HEK293 (cell line): ENCODE results near the gene MMP12.

Experiments used
- CTCF ChIA-PET: fragments of 350-600 bp; formaldehyde crosslinking; extraction: SDS; loops from one replicate; lab custom pipeline; 2021; ENCODE audit warnings: antibody characterized with exemption; lab: Yijun Ruan, JAX
- POLR2A ChIA-PET: fragments of 300-600 bp; formaldehyde crosslinking; extraction: SDS; loops from one replicate; lab custom pipeline; 2020; ENCODE audit warnings: antibody characterized with exemption, inconsistent platforms; lab: Yijun Ruan, JAX
- H3K27ac ChIP-seq: fragments of 200-500 bp; sonication (Bioruptor generic); 2 replicates; pipeline ENCODE4 v1.5.1; 2014; ENCODE audit warnings: low read depth, low read length, control low read depth, inconsistent platforms; ENCODE audit errors: extremely low read depth
- H3K36me3 ChIP-seq, 2 experiments: fragments of 200-500 bp in 1 of 2; sonication (Bioruptor generic) in 1 of 2; 1 replicate in 1 of 2; 2 replicates in 1 of 2; pipeline ENCODE4 v1.5.1; 2014 to 2017; ENCODE audit warnings: inconsistent platforms in 2 of 2, low read length in 2 of 2; ENCODE audit not compliant: control insufficient read depth in 2 of 2, insufficient read depth in 1 of 2
- H3K4me1 ChIP-seq: fragments of 200-500 bp; sonication (Bioruptor generic); 2 replicates; pipeline ENCODE4 v1.5.1; 2014; ENCODE audit warnings: mild to moderate bottlenecking, low read length, inconsistent platforms; ENCODE audit not compliant: control insufficient read depth, insufficient read depth
- H3K4me3 ChIP-seq: 2 replicates; pipeline ENCODE4 v1.5.1; 2011; ENCODE audit warnings: low read depth, mild to moderate bottlenecking, control low read depth, low read length, moderate library complexity
- H3K9me3 ChIP-seq: fragments of 200-500 bp; sonication (Bioruptor generic); 2 replicates; pipeline ENCODE4 v1.5.1; 2014; ENCODE audit warnings: low read depth, low read length, inconsistent platforms; ENCODE audit not compliant: control insufficient read depth, insufficient read depth
- BCL11B ChIP-seq: fragments of 450-650 bp; formaldehyde crosslinking; IDR thresholded peaks from 2 replicates; pipeline ENCODE4 v1.5.1; 2016; ENCODE audit warnings: low read depth, missing biosample characterization, missing genetic modification characterization
- GFI1B ChIP-seq: fragments of 450-650 bp; formaldehyde crosslinking; IDR thresholded peaks from 2 replicates; pipeline ENCODE4 v1.5.1; 2016; ENCODE audit warnings: missing biosample characterization, missing genetic modification characterization
- HOXD13 ChIP-seq: sonication (generic); formaldehyde crosslinking; IDR thresholded peaks from 2 replicates; pipeline ENCODE4 v1.8.0; 2022; ENCODE audit warnings: missing genetic modification reagents, borderline replicate concordance
- SP3 ChIP-seq: fragments of 450-650 bp; formaldehyde crosslinking; IDR thresholded peaks from 2 replicates; pipeline ENCODE4 v1.5.1; 2016; ENCODE audit warnings: missing biosample characterization, missing genetic modification characterization
- ZNF146 ChIP-seq: fragments of 450-650 bp; formaldehyde crosslinking; IDR thresholded peaks from 2 replicates; pipeline ENCODE4 v1.5.1; 2016; ENCODE audit warnings: missing biosample characterization, missing genetic modification characterization
- ZNF214 ChIP-seq: fragments of 450-650 bp; formaldehyde crosslinking; IDR thresholded peaks from 2 replicates; pipeline ENCODE4 v1.5.1; 2017; ENCODE audit warnings: missing biosample characterization, mild to moderate bottlenecking, missing genetic modification characterization, borderline replicate concordance
- ZNF24 ChIP-seq: fragments of 450-650 bp; formaldehyde crosslinking; IDR thresholded peaks from 2 replicates; pipeline ENCODE4 v1.5.1; 2016; ENCODE audit warnings: missing biosample characterization, missing genetic modification characterization
- ZNF292 ChIP-seq: fragments of 450-650 bp; formaldehyde crosslinking; IDR thresholded peaks from 2 replicates; pipeline ENCODE4 v1.5.1; 2016; ENCODE audit warnings: low read depth, missing biosample characterization, missing genetic modification characterization, borderline replicate concordance
- ZNF433 ChIP-seq: fragments of 450-650 bp; formaldehyde crosslinking; IDR thresholded peaks from 2 replicates; pipeline ENCODE4 v1.5.1; 2016; ENCODE audit warnings: missing biosample characterization, missing genetic modification characterization, low read depth
- ZNF600 ChIP-seq: fragments of 450-650 bp; formaldehyde crosslinking; IDR thresholded peaks from 2 replicates; pipeline ENCODE4 v1.5.1; 2016; ENCODE audit warnings: missing biosample characterization, missing genetic modification characterization
- ZNF623 ChIP-seq: fragments of 450-650 bp; formaldehyde crosslinking; IDR thresholded peaks from 2 replicates; pipeline ENCODE4 v1.5.1; 2016; ENCODE audit warnings: missing biosample characterization, missing genetic modification characterization
- ZNF670 ChIP-seq: fragments of 450-650 bp; formaldehyde crosslinking; IDR thresholded peaks from 2 replicates; pipeline ENCODE4 v1.5.1; 2016; ENCODE audit warnings: missing biosample characterization, missing genetic modification characterization, low read depth
- ZSCAN16 ChIP-seq: fragments of 450-650 bp; formaldehyde crosslinking; IDR thresholded peaks from 2 replicates; pipeline ENCODE4 v1.5.1; 2016; ENCODE audit warnings: missing biosample characterization, missing genetic modification characterization
- TF ChIP-seq, protein P1 (sequence below): fragments of 450-650 bp; formaldehyde crosslinking; IDR thresholded peaks from 2 replicates; pipeline ENCODE4 v1.5.1; 2016; ENCODE audit warnings: missing biosample characterization, missing genetic modification characterization
- TF ChIP-seq, protein P2 (sequence below): fragments of 450-650 bp; formaldehyde crosslinking; IDR thresholded peaks from 2 replicates; pipeline ENCODE4 v1.5.1; 2016; ENCODE audit warnings: missing biosample characterization, missing genetic modification characterization
- TF ChIP-seq, protein P3 (sequence below): fragments of 450-650 bp; formaldehyde crosslinking; IDR thresholded peaks from 2 replicates; pipeline ENCODE4 v1.5.1; 2016; ENCODE audit warnings: missing biosample characterization, missing genetic modification characterization
- TF ChIP-seq, protein P4 (sequence below): sonication (generic); formaldehyde crosslinking; IDR thresholded peaks from 2 replicates; pipeline ENCODE4 v1.8.1; 2022; ENCODE audit warnings: mild to moderate bottlenecking, moderate library complexity, missing genetic modification reagents
- TF ChIP-seq, protein P5 (sequence below): fragments of 450-650 bp; formaldehyde crosslinking; IDR thresholded peaks from 2 replicates; pipeline ENCODE4 v1.5.1; 2016; ENCODE audit warnings: missing biosample characterization, missing genetic modification characterization
- TF ChIP-seq, protein P6 (sequence below): fragments of 450-650 bp; formaldehyde crosslinking; IDR thresholded peaks from 2 replicates; pipeline ENCODE4 v1.5.1; 2016; ENCODE audit warnings: missing biosample characterization, missing genetic modification characterization

The MMP12 gene

DNA sequence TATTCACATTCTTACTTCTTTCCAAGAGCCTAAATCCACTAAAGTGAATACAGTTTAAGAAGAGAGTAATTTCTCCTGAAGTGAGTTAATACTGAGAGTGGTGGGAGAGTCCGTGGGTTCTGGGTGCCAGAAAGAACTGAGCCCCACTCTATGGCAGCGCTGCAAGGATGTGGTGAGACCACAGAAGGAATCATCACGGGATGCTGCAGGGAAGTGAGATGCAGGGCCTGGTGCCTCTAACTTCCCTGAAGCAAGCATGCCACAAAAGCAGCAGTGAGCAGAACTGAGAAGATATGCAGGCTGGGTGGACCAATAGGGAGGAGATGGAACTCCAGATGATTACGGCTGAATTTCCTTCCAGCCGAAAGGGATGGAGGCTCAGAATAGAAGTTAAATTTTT, 5.0 kb upstream of the MMP12 start (continued):
- TF ChIP-seq, protein P1, sequence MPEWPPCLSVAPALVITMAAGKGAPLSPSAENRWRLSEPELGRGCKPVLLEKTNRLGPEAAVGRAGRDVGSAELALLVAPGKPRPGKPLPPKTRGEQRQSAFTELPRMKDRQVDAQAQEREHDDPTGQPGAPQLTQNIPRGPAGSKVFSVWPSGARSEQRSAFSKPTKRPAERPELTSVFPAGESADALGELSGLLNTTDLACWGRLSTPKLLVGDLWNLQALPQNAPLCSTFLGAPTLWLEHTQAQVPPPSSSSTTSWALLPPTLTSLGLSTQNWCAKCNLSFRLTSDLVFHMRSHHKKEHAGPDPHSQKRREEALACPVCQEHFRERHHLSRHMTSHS (tag by site-specific recombination) = no peak
- no peak for TF ChIP-seq ZNF146
- TF ChIP-seq ZNF623 (tag by site-specific recombination) = no peak
- TF ChIP-seq, protein P2, sequence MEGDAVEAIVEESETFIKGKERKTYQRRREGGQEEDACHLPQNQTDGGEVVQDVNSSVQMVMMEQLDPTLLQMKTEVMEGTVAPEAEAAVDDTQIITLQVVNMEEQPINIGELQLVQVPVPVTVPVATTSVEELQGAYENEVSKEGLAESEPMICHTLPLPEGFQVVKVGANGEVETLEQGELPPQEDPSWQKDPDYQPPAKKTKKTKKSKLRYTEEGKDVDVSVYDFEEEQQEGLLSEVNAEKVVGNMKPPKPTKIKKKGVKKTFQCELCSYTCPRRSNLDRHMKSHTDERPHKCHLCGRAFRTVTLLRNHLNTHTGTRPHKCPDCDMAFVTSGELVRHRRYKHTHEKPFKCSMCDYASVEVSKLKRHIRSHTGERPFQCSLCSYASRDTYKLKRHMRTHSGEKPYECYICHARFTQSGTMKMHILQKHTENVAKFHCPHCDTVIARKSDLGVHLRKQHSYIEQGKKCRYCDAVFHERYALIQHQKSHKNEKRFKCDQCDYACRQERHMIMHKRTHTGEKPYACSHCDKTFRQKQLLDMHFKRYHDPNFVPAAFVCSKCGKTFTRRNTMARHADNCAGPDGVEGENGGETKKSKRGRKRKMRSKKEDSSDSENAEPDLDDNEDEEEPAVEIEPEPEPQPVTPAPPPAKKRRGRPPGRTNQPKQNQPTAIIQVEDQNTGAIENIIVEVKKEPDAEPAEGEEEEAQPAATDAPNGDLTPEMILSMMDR = no peak
- TF ChIP-seq HOXD13 (CRISPR knock-in tag) = no peak
- TF ChIP-seq, protein P3, sequence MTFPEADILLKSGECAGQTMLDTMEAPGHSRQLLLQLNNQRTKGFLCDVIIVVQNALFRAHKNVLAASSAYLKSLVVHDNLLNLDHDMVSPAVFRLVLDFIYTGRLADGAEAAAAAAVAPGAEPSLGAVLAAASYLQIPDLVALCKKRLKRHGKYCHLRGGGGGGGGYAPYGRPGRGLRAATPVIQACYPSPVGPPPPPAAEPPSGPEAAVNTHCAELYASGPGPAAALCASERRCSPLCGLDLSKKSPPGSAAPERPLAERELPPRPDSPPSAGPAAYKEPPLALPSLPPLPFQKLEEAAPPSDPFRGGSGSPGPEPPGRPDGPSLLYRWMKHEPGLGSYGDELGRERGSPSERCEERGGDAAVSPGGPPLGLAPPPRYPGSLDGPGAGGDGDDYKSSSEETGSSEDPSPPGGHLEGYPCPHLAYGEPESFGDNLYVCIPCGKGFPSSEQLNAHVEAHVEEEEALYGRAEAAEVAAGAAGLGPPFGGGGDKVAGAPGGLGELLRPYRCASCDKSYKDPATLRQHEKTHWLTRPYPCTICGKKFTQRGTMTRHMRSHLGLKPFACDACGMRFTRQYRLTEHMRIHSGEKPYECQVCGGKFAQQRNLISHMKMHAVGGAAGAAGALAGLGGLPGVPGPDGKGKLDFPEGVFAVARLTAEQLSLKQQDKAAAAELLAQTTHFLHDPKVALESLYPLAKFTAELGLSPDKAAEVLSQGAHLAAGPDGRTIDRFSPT (tag by site-specific recombination) = no peak
- TF ChIP-seq ZNF600 (tag by site-specific recombination) = no peak
- TF ChIP-seq BCL11B (tag by site-specific recombination) = no peak
- TF ChIP-seq ZNF292 (tag by site-specific recombination) = no peak
- no peak for TF ChIP-seq ZNF433 (tag by site-specific recombination)
- no peak for TF ChIP-seq ZNF24 (tag by site-specific recombination)
- TF ChIP-seq, all 188 proteins: peak for 0

DNA sequence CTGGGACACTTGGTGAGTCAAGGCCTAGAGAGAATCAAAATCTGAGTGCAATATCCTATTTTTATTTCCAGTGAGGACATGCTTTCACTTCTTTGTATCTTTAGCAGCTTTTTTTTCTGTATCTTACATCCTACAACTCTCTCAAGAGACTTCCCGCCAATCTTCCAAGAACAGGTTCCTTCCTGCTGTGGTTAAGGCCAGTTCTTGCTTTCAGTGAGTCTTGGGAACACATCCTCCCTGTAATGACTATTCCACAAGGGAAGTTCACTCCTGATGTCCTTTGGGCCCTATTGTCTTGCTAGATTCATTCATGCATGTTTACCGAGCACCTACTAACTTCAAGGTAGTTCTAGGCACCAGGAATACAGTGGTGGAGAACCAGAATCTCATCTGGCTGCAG, 3.8 kb upstream of the MMP12 start:
- POLR2A ChIA-PET = no interaction called here
- Histone ChIP-seq H3K4me1 (no peaks in the 10 kb centered on the region), H3K27ac (no peak overlapping the region), H3K36me3 (no peaks in the 10 kb centered on the region), H3K4me3 (no peak overlapping the region), H3K9me3 (no peaks in the 10 kb centered on the region)
- TF ChIP-seq ZNF670 (tag by site-specific recombination) (no peak), ZSCAN16 (tag by site-specific recombination) (no peak), ZNF292 (tag by site-specific recombination) (no peak), GFI1B (tag by site-specific recombination) (no peak), ZNF214 (tag by site-specific recombination) (no peak), SP3 (tag by site-specific recombination) (no peak)
- TF ChIP-seq, protein P4, sequence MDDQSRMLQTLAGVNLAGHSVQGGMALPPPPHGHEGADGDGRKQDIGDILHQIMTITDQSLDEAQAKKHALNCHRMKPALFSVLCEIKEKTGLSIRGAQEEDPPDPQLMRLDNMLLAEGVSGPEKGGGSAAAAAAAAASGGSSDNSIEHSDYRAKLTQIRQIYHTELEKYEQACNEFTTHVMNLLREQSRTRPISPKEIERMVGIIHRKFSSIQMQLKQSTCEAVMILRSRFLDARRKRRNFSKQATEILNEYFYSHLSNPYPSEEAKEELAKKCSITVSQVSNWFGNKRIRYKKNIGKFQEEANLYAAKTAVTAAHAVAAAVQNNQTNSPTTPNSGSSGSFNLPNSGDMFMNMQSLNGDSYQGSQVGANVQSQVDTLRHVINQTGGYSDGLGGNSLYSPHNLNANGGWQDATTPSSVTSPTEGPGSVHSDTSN = no peak
- TF ChIP-seq, protein P5, sequence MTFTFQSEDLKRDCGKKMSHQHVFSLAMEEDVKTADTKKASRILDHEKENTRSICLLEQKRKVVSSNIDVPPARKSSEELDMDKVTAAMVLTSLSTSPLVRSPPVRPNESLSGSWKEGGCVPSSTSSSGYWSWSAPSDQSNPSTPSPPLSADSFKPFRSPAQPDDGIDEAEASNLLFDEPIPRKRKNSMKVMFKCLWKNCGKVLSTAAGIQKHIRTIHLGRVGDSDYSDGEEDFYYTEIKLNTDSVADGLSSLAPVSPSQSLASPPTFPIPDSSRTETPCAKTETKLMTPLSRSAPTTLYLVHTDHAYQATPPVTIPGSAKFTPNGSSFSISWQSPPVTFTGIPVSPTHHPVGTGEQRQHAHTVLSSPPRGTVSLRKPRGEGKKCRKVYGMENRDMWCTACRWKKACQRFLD (tag by site-specific recombination) = no peak
- TF ChIP-seq, protein P6, sequence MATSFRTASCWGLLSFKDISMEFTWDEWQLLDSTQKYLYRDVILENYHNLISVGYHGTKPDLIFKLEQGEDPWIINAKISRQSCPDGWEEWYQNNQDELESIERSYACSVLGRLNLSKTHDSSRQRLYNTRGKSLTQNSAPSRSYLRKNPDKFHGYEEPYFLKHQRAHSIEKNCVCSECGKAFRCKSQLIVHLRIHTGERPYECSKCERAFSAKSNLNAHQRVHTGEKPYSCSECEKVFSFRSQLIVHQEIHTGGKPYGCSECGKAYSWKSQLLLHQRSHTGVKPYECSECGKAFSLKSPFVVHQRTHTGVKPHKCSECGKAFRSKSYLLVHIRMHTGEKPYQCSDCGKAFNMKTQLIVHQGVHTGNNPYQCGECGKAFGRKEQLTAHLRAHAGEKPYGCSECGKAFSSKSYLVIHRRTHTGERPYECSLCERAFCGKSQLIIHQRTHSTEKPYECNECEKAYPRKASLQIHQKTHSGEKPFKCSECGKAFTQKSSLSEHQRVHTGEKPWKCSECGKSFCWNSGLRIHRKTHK (tag by site-specific recombination) = no peak
- CTCF ChIA-PET = no interaction called here
